ENCODE measurements around the gene CHMP1B.

CHMP1B gene

GRCh38 chr18:11817229-11817628 is 34.0 kb upstream of the CHMP1B start:
- Histone ChIP-seq H3K4me1 (ENCODE audit: low read length) (peaks cover 3% of the 10 kb centered on the region; the same call in 1 of the 2 replicates), H3K27me3 (replicated peaks; ENCODE audit: insufficient read depth, low read length) (peaks cover 19% of the 10 kb centered on the region; the same call in 1 of the 2 replicates), H3K4me3 (ENCODE audit: low read length) (no peak overlapping the region), H3K27ac (ENCODE audit: low read length) (no peak overlapping the region), H3K9ac (ENCODE audit: low read length) (no peak overlapping the region), H3F3A (ENCODE audit: insufficient read depth, low read length) (no peaks in the 10 kb centered on the region), H3K4me2 (ENCODE audit: low read depth, low read length) (no peak overlapping the region), H3K9me3 (replicated peaks; ENCODE audit: insufficient read depth, low read length) (no peaks in the 10 kb centered on the region), H3K36me3 (replicated peaks; ENCODE audit: insufficient read depth, low read length) (no peaks in the 10 kb centered on the region), H3K9me2 (replicated peaks; ENCODE audit: insufficient read depth, low read length) (no peaks in the 10 kb centered on the region), H3K79me2 (ENCODE audit: low read length) (no peaks in the 10 kb centered on the region), H2AFZ (ENCODE audit: low read length) (no peak overlapping the region), H4K20me1 (ENCODE audit: insufficient read depth, low read length) (no peaks in the 10 kb centered on the region)
- DNase-seq: no peak
- TF ChIP-seq CTCF (IDR thresholded peaks at IDR 0.05; ENCODE audit: low read length): no peak
- no peak for TF ChIP-seq EZH2phosphoT487 (IDR thresholded peaks at IDR 0.05; ENCODE audit: low read length)
- TF ChIP-seq EZH2 (optimal IDR thresholded peaks at IDR 0.05; ENCODE audit: low read depth, low read length): no peak

GRCh38 chr18:11818486-11819203 is 32.6 kb upstream of the CHMP1B start:
- peaks cover 3% of the 10 kb centered on the region; the same call in 1 of the 2 replicates for H3K4me1 ChIP-seq (ENCODE audit: low read length)
- H3K9me2 ChIP-seq (replicated peaks; ENCODE audit: insufficient read depth, low read length): no peaks in the 10 kb centered on the region
- no peak overlapping the region for H3K4me3 ChIP-seq (ENCODE audit: low read length)
- peak; percentile 60 for DNase-seq
- peak overlapping the region; percentile 34; the same call in 1 of the 2 replicates for H3K4me2 ChIP-seq (ENCODE audit: low read depth, low read length)
- no peaks in the 10 kb centered on the region for H3K79me2 ChIP-seq (ENCODE audit: low read length)
- H3K36me3 ChIP-seq (replicated peaks; ENCODE audit: insufficient read depth, low read length): no peaks in the 10 kb centered on the region
- H3F3A ChIP-seq (ENCODE audit: insufficient read depth, low read length): no peaks in the 10 kb centered on the region
- H3K9me3 ChIP-seq (replicated peaks; ENCODE audit: insufficient read depth, low read length): no peaks in the 10 kb centered on the region
- TF ChIP-seq CTCF (IDR thresholded peaks at IDR 0.05; ENCODE audit: low read length) (no peak), EZH2phosphoT487 (IDR thresholded peaks at IDR 0.05; ENCODE audit: low read length) (no peak), EZH2 (optimal IDR thresholded peaks at IDR 0.05; ENCODE audit: low read depth, low read length) (no peak)
- H4K20me1 ChIP-seq (ENCODE audit: insufficient read depth, low read length): no peaks in the 10 kb centered on the region
- H3K9ac ChIP-seq (ENCODE audit: low read length): no peak overlapping the region
- H3K27me3 ChIP-seq (replicated peaks; ENCODE audit: insufficient read depth, low read length): peaks cover 19% of the 10 kb centered on the region; the same call in 1 of the 2 replicates
- H2AFZ ChIP-seq (ENCODE audit: low read length): no peak overlapping the region
- no peak overlapping the region for H3K27ac ChIP-seq (ENCODE audit: low read length)

GRCh38 chr18:11819938-11820337 is 31.3 kb upstream of the CHMP1B start:
- H3K4me1 ChIP-seq (ENCODE audit: low read length): peaks cover 3% of the 10 kb centered on the region; the same call in 1 of the 2 replicates
- no peaks in the 10 kb centered on the region for H3K9me2 ChIP-seq (replicated peaks; ENCODE audit: insufficient read depth, low read length)
- no peaks in the 10 kb centered on the region for H3K79me2 ChIP-seq (ENCODE audit: low read length)
- H2AFZ ChIP-seq (ENCODE audit: low read length): no peak overlapping the region
- H3K27ac ChIP-seq (ENCODE audit: low read length): no peak overlapping the region
- H3F3A ChIP-seq (ENCODE audit: insufficient read depth, low read length): no peaks in the 10 kb centered on the region
- no peaks in the 10 kb centered on the region for H4K20me1 ChIP-seq (ENCODE audit: insufficient read depth, low read length)
- no peaks in the 10 kb centered on the region for H3K9me3 ChIP-seq (replicated peaks; ENCODE audit: insufficient read depth, low read length)
- no peak overlapping the region for H3K9ac ChIP-seq (ENCODE audit: low read length)
- H3K36me3 ChIP-seq (replicated peaks; ENCODE audit: insufficient read depth, low read length): no peaks in the 10 kb centered on the region
- DNase-seq: no peak
- H3K27me3 ChIP-seq (replicated peaks; ENCODE audit: insufficient read depth, low read length): peaks cover 19% of the 10 kb centered on the region; the same call in 1 of the 2 replicates
- no peak overlapping the region for H3K4me3 ChIP-seq (ENCODE audit: low read length)
- no peak overlapping the region for H3K4me2 ChIP-seq (ENCODE audit: low read depth, low read length)
- TF ChIP-seq CTCF (IDR thresholded peaks at IDR 0.05; ENCODE audit: low read length) (no peak), EZH2phosphoT487 (IDR thresholded peaks at IDR 0.05; ENCODE audit: low read length) (no peak), EZH2 (optimal IDR thresholded peaks at IDR 0.05; ENCODE audit: low read depth, low read length) (no peak)

All from MM.1S (cell line).